ENCODE results near the gene THEM4. TPM values are rescaled to one million over a fixed set of nuclear protein-coding genes. Genes with fewer than 3 reads are reported as not detected.
A peak's percentile ranks its signal among the peaks of the same experiment; 100 is the strongest.

Gene THEM4
- total RNA-seq, 1 donor from 2014 or later = 17.3 TPM

GRCh38 chr1:151949371-151950193 is 40.3 kb upstream of the THEM4 start:
- H3K9me3 Mint-ChIP-seq (ENCODE audit: low read depth) = no peaks in the 10 kb centered on the region
- TF ChIP-seq CTCF (IDR thresholded peaks at IDR 0.05; ENCODE audit: unreplicated experiment) = no peak
- DNase-seq (ENCODE audit: low spot score, unreplicated experiment) = no peak
- peaks cover 1% of the 10 kb centered on the region for H3K36me3 Mint-ChIP-seq (ENCODE audit: insufficient read depth)
- H3K4me3 Mint-ChIP-seq (ENCODE audit: low read depth) = no peak overlapping the region
- H3K4me1 Mint-ChIP-seq (ENCODE audit: low read depth) = peaks cover 30% of the 10 kb centered on the region
- H3K27ac Mint-ChIP-seq = no peak overlapping the region
- no peaks in the 10 kb centered on the region for H3K27me3 Mint-ChIP-seq

GRCh38 chr1:151948506-151948905 is 39.2 kb upstream of the THEM4 start:
- DNase-seq (ENCODE audit: low spot score, unreplicated experiment) = no peak
- Mint-ChIP-seq H3K27ac (no peak overlapping the region), H3K9me3 (ENCODE audit: low read depth) (no peaks in the 10 kb centered on the region), H3K4me1 (ENCODE audit: low read depth) (peaks cover 31% of the 10 kb centered on the region), H3K27me3 (no peaks in the 10 kb centered on the region), H3K36me3 (ENCODE audit: insufficient read depth) (peaks cover 1% of the 10 kb centered on the region), H3K4me3 (ENCODE audit: low read depth) (no peak overlapping the region)
- TF ChIP-seq CTCF (IDR thresholded peaks at IDR 0.05; ENCODE audit: unreplicated experiment) = no peak

GRCh38 chr1:151947140-151947539 is 37.8 kb upstream of the THEM4 start:
- no peak overlapping the region for H3K4me3 Mint-ChIP-seq (ENCODE audit: low read depth)
- TF ChIP-seq CTCF (IDR thresholded peaks at IDR 0.05; ENCODE audit: unreplicated experiment) = no peak
- H3K4me1 Mint-ChIP-seq (ENCODE audit: low read depth) = peaks cover 26% of the 10 kb centered on the region
- H3K27me3 Mint-ChIP-seq = no peaks in the 10 kb centered on the region
- peaks cover 1% of the 10 kb centered on the region for H3K36me3 Mint-ChIP-seq (ENCODE audit: insufficient read depth)
- H3K27ac Mint-ChIP-seq = peak overlapping the region; percentile 47
- no peak for DNase-seq (ENCODE audit: low spot score, unreplicated experiment)
- no peaks in the 10 kb centered on the region for H3K9me3 Mint-ChIP-seq (ENCODE audit: low read depth)

GRCh38 chr1:151945725-151946722 is 36.7 kb upstream of the THEM4 start:
- Mint-ChIP-seq H3K4me1 (ENCODE audit: low read depth) (peaks cover 32% of the 10 kb centered on the region), H3K9me3 (ENCODE audit: low read depth) (no peaks in the 10 kb centered on the region), H3K4me3 (ENCODE audit: low read depth) (no peak overlapping the region), H3K27ac (peak overlapping the region; percentile 47), H3K36me3 (ENCODE audit: insufficient read depth) (peaks cover 1% of the 10 kb centered on the region), H3K27me3 (no peaks in the 10 kb centered on the region)
- no peak for DNase-seq (ENCODE audit: low spot score, unreplicated experiment)
- TF ChIP-seq CTCF (IDR thresholded peaks at IDR 0.05; ENCODE audit: unreplicated experiment) = no peak
